Gastroesophageal sphincter (tissue), 3 donors: ENCODE results near the gene ZNF273.
"Not testable (repeated sequence)": the region's sequence is repeated elsewhere in the genome, so short reads cannot be mapped to it uniquely, and the experiment has no call there.

Experiments used
- EP300 ChIP-seq: sonication (generic); formaldehyde crosslinking; IDR thresholded peaks from one replicate; pipeline ENCODE4 v1.6.1; 2017; ENCODE audit warnings: antibody characterized with exemption, mild to moderate bottlenecking
- POLR2A ChIP-seq, 2 donors: fragments of 450-650 bp; IDR thresholded peaks; one replicate each; pipeline ENCODE4 v1.6.1; 2017; ENCODE audit warnings: antibody characterized with exemption in 2 of 2, mild to moderate bottlenecking in 2 of 2, moderate library complexity in 1 of 2
- POLR2AphosphoS5 ChIP-seq: sonication (generic); formaldehyde crosslinking; IDR thresholded peaks from one replicate; pipeline ENCODE4 v1.6.1; 2017; ENCODE audit warnings: antibody characterized with exemption
- TF ChIP-seq, protein P1 (sequence below), 4 experiments: fragments of 200-600 bp in 2 of 4; fragments of 450-650 bp in 2 of 4; sonication (generic) in 1 of 4; IDR thresholded peaks; one replicate each; pipeline ENCODE4 v1.5.1; 2017 to 2019; ENCODE audit warnings: antibody characterized with exemption in 4 of 4, mild to moderate bottlenecking in 2 of 4, moderate library complexity in 2 of 4

DNA sequence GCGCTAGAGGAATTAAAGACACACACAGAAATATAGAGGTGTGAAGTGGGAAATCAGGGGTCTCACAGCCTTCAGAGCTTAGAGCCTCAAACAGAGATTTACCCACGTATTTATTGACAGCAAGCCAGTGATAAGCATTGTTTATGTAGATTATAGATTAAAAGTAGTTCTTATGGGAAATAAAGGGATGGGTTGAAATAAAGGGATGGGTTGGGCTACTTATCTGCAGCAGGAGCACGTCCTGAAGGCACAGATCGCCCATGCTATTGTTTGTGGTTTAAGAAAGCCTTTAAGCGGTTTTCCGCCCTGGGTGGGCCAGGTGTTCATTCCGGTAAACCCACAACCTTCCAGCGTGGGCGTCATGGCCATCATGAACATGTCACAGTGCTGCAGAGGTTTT lies 12.2 kb downstream of the ZNF273 start:
- TF ChIP-seq, protein P1, sequence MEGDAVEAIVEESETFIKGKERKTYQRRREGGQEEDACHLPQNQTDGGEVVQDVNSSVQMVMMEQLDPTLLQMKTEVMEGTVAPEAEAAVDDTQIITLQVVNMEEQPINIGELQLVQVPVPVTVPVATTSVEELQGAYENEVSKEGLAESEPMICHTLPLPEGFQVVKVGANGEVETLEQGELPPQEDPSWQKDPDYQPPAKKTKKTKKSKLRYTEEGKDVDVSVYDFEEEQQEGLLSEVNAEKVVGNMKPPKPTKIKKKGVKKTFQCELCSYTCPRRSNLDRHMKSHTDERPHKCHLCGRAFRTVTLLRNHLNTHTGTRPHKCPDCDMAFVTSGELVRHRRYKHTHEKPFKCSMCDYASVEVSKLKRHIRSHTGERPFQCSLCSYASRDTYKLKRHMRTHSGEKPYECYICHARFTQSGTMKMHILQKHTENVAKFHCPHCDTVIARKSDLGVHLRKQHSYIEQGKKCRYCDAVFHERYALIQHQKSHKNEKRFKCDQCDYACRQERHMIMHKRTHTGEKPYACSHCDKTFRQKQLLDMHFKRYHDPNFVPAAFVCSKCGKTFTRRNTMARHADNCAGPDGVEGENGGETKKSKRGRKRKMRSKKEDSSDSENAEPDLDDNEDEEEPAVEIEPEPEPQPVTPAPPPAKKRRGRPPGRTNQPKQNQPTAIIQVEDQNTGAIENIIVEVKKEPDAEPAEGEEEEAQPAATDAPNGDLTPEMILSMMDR (IDR thresholded peaks at IDR 0.05): not testable (repeated sequence)
- TF ChIP-seq POLR2A (IDR thresholded peaks at IDR 0.05); EP300; POLR2AphosphoS5: not testable (repeated sequence)
